Effector memory CD4-positive, alpha-beta T cell (primary cell): Measurements from ENCODE around the gene CTSF.
"Not testable (repeated sequence)": the region's sequence is repeated elsewhere in the genome, so short reads cannot be mapped to it uniquely, and the experiment has no call there.

Experiments used
- DNase-seq, 3 donors: peaks; one replicate each; pipeline ENCODE4 v3.0.0-alpha.2; 2020
- H3K27ac ChIP-seq: 2 replicates; pipeline ENCODE4 v1.7.0; 2013; ENCODE audit warnings: mild to moderate bottlenecking, low read length, moderate library complexity; ENCODE audit not compliant: insufficient read depth, poor library complexity, severe bottlenecking
- H3K27me3 ChIP-seq: replicated peaks from 2 replicates; pipeline ENCODE4 v1.7.0; 2013; ENCODE audit warnings: mild to moderate bottlenecking, low read length; ENCODE audit not compliant: insufficient read depth, control insufficient read depth, poor library complexity, severe bottlenecking
- H3K36me3 ChIP-seq: 2 replicates; pipeline ENCODE4 v1.7.0; 2013; ENCODE audit warnings: mild to moderate bottlenecking, low read length, moderate library complexity; ENCODE audit not compliant: control insufficient read depth, insufficient read depth
- H3K4me1 ChIP-seq: 2 replicates; pipeline ENCODE4 v1.7.0; 2013; ENCODE audit warnings: low read length, mild to moderate bottlenecking; ENCODE audit not compliant: control insufficient read depth, insufficient read depth, poor library complexity, severe bottlenecking
- H3K4me3 ChIP-seq: 2 replicates; pipeline ENCODE4 v1.7.0; 2013; ENCODE audit warnings: low read length, low read depth, mild to moderate bottlenecking; ENCODE audit not compliant: insufficient read depth, poor library complexity, severe bottlenecking
- H3K9me3 ChIP-seq: 2 replicates; pipeline ENCODE4 v1.7.0; 2013; ENCODE audit warnings: mild to moderate bottlenecking, low read length, moderate library complexity; ENCODE audit not compliant: control insufficient read depth

Gene CTSF

DNA sequence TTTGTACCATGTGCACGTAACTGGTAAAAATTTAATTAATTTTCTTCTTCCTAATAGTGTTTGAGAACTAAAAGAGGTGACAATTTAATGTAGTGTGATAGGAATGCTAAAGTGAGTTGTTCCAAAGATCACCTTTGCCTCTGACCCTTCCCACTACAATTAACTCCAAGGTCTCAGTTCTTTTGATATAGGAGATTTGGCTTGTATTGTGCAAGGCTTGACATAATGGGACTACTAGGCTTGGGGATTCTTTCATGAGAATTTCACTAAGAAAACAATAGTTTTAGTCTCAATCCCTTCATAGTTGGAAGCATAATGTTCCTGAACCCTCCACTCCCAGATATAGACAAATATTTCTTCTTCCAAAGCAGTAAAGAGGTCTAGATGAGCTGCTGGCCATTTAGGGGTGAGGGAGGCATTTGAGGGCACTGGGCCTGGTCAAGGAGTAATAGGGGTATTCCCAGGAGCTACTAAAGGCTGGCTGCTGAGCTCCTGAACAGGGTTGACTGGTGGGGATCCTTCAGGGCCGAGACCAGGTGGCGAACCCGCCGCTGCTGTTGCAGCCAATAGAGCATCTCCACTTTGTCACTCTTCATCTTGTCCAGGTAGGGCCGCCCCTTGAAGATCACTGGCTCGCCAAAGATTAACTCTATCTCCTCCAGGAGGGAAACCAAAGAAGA is 21.7 kb upstream of the CTSF start:
- Histone ChIP-seq H3K27me3 (no peaks in the 10 kb centered on the region), H3K4me1 (peaks cover 11% of the 10 kb centered on the region), H3K36me3 (no peaks in the 10 kb centered on the region), H3K4me3 (no peak overlapping the region), H3K27ac (no peak overlapping the region), H3K9me3 (no peaks in the 10 kb centered on the region)
- no peak for DNase-seq

DNA sequence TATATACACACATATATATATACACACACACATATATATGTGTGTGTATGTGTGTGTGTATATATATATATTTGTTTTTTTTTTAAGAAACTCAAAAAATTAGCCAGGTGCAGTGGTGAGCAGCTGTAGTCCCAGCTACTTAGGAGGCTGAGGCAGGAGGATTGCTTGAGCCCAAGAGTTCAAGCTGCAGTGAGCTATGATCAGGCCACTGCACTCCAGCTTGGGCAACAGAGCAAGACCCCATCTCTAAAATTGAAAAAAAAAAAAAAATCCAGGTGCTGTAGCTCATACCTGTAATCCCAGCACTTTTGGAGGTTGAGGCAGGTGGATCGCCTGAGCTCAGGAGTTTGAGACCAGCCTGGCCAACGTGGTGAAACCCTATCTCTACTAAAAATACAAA is 20.9 kb upstream of the CTSF start:
- not testable (repeated sequence) for H3K27me3 ChIP-seq, H3K27ac ChIP-seq, H3K9me3 ChIP-seq, DNase-seq, H3K36me3 ChIP-seq, H3K4me3 ChIP-seq
- peaks cover 11% of the 10 kb centered on the region for H3K4me1 ChIP-seq

DNA sequence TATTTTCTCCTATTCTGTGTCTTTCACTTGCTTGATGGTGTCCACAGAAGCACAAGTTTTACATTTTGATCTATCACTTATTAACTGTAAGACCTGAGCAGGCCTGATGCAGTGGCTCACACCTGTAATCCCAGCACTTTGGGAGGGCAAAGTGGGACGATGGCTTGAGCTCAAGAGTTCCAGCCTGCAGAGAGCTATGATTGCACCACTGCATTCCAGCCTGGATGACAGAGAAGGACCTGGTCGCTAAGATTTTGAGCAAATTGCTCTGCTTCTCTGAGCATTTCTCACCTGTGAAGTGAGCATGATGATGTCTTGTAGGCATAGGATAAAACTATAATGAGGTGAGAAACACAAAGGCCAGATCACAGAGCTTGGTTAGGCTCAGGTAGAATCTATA is 17.7 kb upstream of the CTSF start:
- H3K9me3 ChIP-seq: peaks cover 2% of the 10 kb centered on the region
- no peaks in the 10 kb centered on the region for H3K4me1 ChIP-seq
- no peak overlapping the region for H3K27ac ChIP-seq
- H3K4me3 ChIP-seq: no peak overlapping the region
- H3K27me3 ChIP-seq: no peaks in the 10 kb centered on the region
- DNase-seq: no peak
- no peaks in the 10 kb centered on the region for H3K36me3 ChIP-seq

GRCh38 chr11:66585447-66585846 is 17.0 kb upstream of the CTSF start:
- H3K27ac ChIP-seq, H3K27me3 ChIP-seq, DNase-seq, H3K36me3 ChIP-seq, H3K9me3 ChIP-seq, H3K4me3 ChIP-seq, H3K4me1 ChIP-seq: not testable (repeated sequence)

DNA sequence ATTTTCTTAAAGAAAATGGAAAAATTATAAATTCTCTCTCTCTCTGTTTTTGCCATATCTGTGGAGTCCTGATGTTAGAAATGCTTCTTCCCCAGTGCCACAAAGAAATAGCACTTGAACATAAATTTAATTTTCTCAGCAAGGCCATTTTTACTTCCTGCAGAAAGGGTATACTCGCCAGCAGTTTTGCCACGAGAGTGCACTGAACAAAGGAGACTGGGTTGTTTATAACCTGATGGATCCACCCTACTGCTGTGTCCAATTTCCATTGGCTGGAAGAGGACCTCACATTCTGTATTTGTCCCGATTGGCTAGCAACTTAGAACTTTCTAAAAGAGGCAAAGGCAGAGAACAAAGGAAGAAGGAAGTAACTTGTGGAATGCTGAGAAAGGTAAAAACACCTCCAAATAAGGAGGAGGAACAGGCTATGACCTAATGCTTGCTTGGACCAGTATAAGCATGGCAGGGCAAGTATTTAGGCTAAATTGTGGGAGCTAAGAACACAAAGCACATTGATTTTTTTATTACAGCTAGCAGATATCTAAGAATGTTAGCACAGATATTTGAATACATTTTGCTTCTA is 14.2 kb upstream of the CTSF start:
- not testable (repeated sequence) for H3K9me3 ChIP-seq, H3K27ac ChIP-seq, H3K27me3 ChIP-seq, H3K36me3 ChIP-seq, DNase-seq, H3K4me3 ChIP-seq, H3K4me1 ChIP-seq

DNA sequence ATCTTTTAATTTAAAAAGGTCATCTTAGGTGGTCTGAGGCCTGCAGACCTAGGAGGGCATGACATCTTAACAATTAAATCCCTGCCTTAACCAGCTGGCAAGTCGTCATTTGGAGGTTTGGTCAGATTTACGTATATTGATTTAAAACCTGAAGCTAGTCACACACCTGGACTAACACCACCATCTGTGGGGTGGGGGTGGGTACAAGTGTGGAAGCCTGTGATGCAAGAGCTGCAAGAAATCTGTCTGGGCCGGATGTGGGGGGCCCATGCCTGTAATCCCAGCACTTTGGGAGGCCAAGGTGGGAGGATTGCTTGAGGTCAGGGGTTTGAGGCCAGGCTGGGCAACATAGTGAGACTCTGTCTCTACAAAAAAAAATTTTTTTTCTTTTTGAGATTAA is 12.9 kb upstream of the CTSF start:
- H3K36me3 ChIP-seq: no peaks in the 10 kb centered on the region
- H3K27me3 ChIP-seq: no peaks in the 10 kb centered on the region
- H3K27ac ChIP-seq: no peak overlapping the region
- no peak overlapping the region for H3K4me3 ChIP-seq
- peaks cover 2% of the 10 kb centered on the region for H3K9me3 ChIP-seq
- no peak for DNase-seq
- peaks cover 6% of the 10 kb centered on the region for H3K4me1 ChIP-seq

- Histone ChIP-seq H3K4me3 (no peak overlapping the region), H3K4me1 (peaks cover 6% of the 10 kb centered on the region), H3K9me3 (peaks cover 2% of the 10 kb centered on the region), H3K27me3 (no peaks in the 10 kb centered on the region), H3K27ac (no peak overlapping the region), H3K36me3 (no peaks in the 10 kb centered on the region)
- DNase-seq: no peak
Measured at GRCh38 chr11:66580803-66581202, 12.4 kb upstream of the CTSF start.

DNA sequence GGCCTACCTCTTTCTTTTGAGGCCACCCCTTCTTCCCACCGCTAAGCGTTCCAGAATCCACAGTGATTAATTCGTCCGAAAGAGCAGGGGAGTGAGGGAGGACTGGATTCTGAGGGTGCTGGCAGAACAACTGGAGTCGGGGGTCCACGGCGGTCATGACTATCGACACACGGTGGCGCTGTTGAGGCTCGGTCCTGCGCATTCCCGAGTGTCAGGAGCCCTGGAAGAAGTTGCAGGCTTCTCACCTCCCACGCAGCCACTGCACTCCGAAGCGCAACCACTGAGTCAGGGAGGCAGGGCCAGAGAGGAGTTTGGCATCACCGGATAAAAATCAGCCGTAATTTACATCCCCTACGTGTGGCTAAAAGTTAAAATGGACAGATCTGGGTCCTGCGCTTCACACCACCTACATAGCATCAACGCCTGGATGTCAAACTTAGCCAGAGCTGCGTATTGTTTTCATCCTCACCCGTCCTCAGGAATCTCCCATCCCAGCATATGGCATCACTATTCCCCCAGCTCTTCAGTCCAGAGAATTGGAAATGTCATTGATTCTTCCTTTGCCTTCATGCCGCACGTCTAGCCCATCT is 10.7 kb upstream of the CTSF start:
- Histone ChIP-seq H3K4me3 (no peak overlapping the region), H3K27ac (no peak overlapping the region), H3K36me3 (no peaks in the 10 kb centered on the region), H3K27me3 (no peaks in the 10 kb centered on the region), H3K9me3 (peaks cover 2% of the 10 kb centered on the region), H3K4me1 (peaks cover 6% of the 10 kb centered on the region)
- peak; percentile 54 to 68 (median 55) for DNase-seq

DNA sequence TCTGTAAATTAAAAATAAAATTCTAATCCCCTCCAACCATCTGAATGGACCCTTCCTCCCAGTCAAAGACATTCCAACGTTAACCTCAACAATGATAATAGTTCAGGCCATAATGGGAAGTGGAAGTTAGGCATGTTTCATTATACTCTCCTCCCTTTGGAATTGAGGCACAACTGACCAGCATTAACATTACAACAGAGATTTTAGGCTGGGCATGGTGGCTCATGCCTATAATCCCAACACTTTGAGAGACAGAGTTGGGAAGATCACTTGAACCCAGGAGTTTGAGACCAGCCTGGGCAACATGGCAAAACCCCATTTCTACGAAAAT is 2.4 kb upstream of the CTSF start:
- H3K4me1 ChIP-seq: peaks cover 5% of the 10 kb centered on the region
- H3K27me3 ChIP-seq: no peaks in the 10 kb centered on the region
- H3K36me3 ChIP-seq: no peaks in the 10 kb centered on the region
- no peak overlapping the region for H3K4me3 ChIP-seq
- no peaks in the 10 kb centered on the region for H3K9me3 ChIP-seq
- H3K27ac ChIP-seq: no peak overlapping the region
- no peak for DNase-seq

DNA sequence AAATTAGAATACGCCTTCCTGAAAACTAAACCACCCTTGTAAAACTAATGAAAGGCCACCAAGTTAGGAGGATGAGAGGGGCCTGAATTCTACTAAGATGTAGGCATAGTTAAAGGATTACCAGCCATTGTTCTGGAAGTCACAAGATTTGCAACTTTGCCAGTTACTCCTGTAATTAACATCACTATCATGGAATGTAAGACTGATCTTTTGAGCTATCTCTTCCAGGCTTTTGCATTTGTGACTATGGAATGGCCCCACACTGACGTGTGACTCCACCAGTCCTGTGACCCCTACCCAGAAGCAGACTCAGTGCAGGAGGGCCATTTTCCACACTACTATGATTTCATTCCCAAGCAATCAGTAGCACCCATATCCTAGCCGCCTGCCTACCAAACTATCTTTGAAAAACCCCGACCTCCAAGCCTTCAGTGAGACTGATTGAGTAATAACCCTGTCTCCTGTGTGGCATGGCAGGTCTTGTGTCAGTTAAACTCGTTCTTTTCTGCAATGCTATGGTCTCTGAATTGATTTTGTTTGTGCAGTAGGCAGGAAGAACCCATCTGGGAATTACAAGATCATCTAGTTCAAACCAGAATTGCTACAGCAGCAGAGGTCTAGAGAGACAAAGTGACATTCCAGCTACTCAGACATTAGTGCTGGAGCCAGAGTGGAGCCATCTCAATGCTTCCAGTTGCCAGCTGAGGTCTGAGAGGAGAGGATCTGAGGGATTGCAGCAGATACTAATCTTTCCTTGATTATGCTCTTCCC is 1.9 kb upstream of the CTSF start:
- Histone ChIP-seq H3K36me3 (no peaks in the 10 kb centered on the region), H3K27ac (no peak overlapping the region), H3K27me3 (no peaks in the 10 kb centered on the region), H3K4me3 (no peak overlapping the region), H3K9me3 (no peaks in the 10 kb centered on the region), H3K4me1 (peaks cover 5% of the 10 kb centered on the region)
- no peak for DNase-seq
